Neural cell (in vitro differentiated cells): ENCODE results near the gene CCDC43. TPM values are rescaled to one million over a fixed set of nuclear protein-coding genes. Genes with fewer than 3 reads are reported as not detected.
A peak's percentile ranks its signal among the peaks of the same experiment; 100 is the strongest.
"Not testable (repeated sequence)": the region's sequence is repeated elsewhere in the genome, so short reads cannot be mapped to it uniquely, and the experiment has no call there.

ENCODE experiments used
- H2AFZ ChIP-seq: fragments of 200-600, 300-800 bp; sonication (generic), shearing (Covaris generic); 2 replicates; pipeline ENCODE4 v1.6.0; 2014; ENCODE audit warnings: low read depth, mild to moderate bottlenecking, antibody characterized with exemption, low read length, moderate library complexity
- H3F3A ChIP-seq: fragments of 200-600 bp; shearing (Covaris generic); 2 replicates; pipeline ENCODE4 v1.6.1; 2016; ENCODE audit warnings: mild to moderate bottlenecking, moderate library complexity, mixed read lengths, antibody characterized with exemption, low read length; ENCODE audit not compliant: insufficient read depth, poor library complexity, severe bottlenecking
- H3K27ac ChIP-seq: fragments of 200-600, 300-800 bp; sonication (generic), shearing (Covaris generic); 2 replicates; pipeline ENCODE4 v1.5.1; 2014; ENCODE audit warnings: mild to moderate bottlenecking, low read length, moderate library complexity
- H3K27me3 ChIP-seq: fragments of 300-800, 200-600 bp; sonication (generic), shearing (Covaris generic); 2 replicates; pipeline ENCODE4 v1.6.0; 2014; ENCODE audit warnings: mild to moderate bottlenecking, low read depth, low read length, moderate library complexity; ENCODE audit not compliant: insufficient read depth
- H3K36me3 ChIP-seq: fragments of 300-800, 200-600 bp; sonication (generic), shearing (Covaris generic); 2 replicates; pipeline ENCODE4 v1.5.1; 2014; ENCODE audit warnings: mild to moderate bottlenecking, antibody characterized with exemption, low read length, moderate library complexity; ENCODE audit not compliant: insufficient read depth
- H3K4me2 ChIP-seq: fragments of 300-800, 200-600 bp; sonication (generic), shearing (Covaris generic); 2 replicates; pipeline ENCODE4 v1.6.0; 2014; ENCODE audit warnings: mild to moderate bottlenecking, low read length
- H3K4me3 ChIP-seq: fragments of 300-800, 200-600 bp; sonication (generic), shearing (Covaris generic); 2 replicates; pipeline ENCODE4 v1.5.1; 2014; ENCODE audit warnings: mild to moderate bottlenecking, low read length, moderate library complexity
- H3K79me2 ChIP-seq: fragments of 200-600 bp; shearing (Covaris generic); replicated peaks from 2 replicates; pipeline ENCODE4 v1.6.0; 2014; ENCODE audit warnings: mild to moderate bottlenecking, low read length, moderate library complexity; ENCODE audit not compliant: insufficient read depth
- H3K9ac ChIP-seq: fragments of 300-800, 200-600 bp; sonication (generic), shearing (Covaris generic); 2 replicates; pipeline ENCODE4 v1.6.1; 2016; ENCODE audit warnings: mild to moderate bottlenecking, low read length, mixed read lengths
- H3K9me2 ChIP-seq: fragments of 200-600 bp; shearing (Covaris generic); 2 replicates; pipeline ENCODE4 v1.6.1; 2016; ENCODE audit warnings: mild to moderate bottlenecking, low read length, mixed read lengths; ENCODE audit not compliant: insufficient read depth
- H3K9me3 ChIP-seq: fragments of 200-600, 300-800 bp; sonication (generic), shearing (Covaris generic); 2 replicates; pipeline ENCODE4 v1.6.1; 2016; ENCODE audit warnings: mild to moderate bottlenecking, mixed run types, low read length, moderate library complexity, mixed read lengths
- H4K20me1 ChIP-seq: fragments of 200-600 bp; shearing (Covaris generic); 2 replicates; pipeline ENCODE4 v1.6.1; 2016; ENCODE audit warnings: mild to moderate bottlenecking, mixed run types; ENCODE audit not compliant: insufficient read depth
- EP300 ChIP-seq: fragments of 450-650 bp; conservative IDR thresholded peaks from 2 replicates; pipeline ENCODE4 v1.6.1; 2014; ENCODE audit warnings: antibody characterized with exemption, mild to moderate bottlenecking, moderate library complexity; ENCODE audit not compliant: poor library complexity, severe bottlenecking
- EZH2 ChIP-seq: fragments of 200-600, 300-800 bp; shearing (Covaris generic), sonication (generic); IDR thresholded peaks from 2 replicates; pipeline ENCODE4 v1.6.1; 2014; ENCODE audit warnings: antibody characterized with exemption, low read length, borderline replicate concordance, mild to moderate bottlenecking; ENCODE audit not compliant: insufficient read depth, poor library complexity, severe bottlenecking
- MXI1 ChIP-seq: fragments of 450-650 bp; conservative IDR thresholded peaks from 2 replicates; pipeline ENCODE4 v1.6.1; 2014; ENCODE audit warnings: antibody characterized with exemption, mild to moderate bottlenecking; ENCODE audit not compliant: poor library complexity, severe bottlenecking
- POLR2AphosphoS5 ChIP-seq: IDR thresholded peaks from 2 replicates; pipeline ENCODE4 v1.6.1; 2012
- RAD21 ChIP-seq: fragments of 450-650 bp; conservative IDR thresholded peaks from 2 replicates; pipeline ENCODE4 v1.6.1; 2014; ENCODE audit warnings: antibody characterized with exemption, mild to moderate bottlenecking, moderate library complexity
- SMC3 ChIP-seq: fragments of 450-650 bp; conservative IDR thresholded peaks from 2 replicates; pipeline ENCODE4 v1.6.1; 2014; ENCODE audit warnings: antibody characterized with exemption, mild to moderate bottlenecking, moderate library complexity; ENCODE audit not compliant: poor library complexity
- TAF1 ChIP-seq: IDR thresholded peaks from 2 replicates; pipeline ENCODE4 v1.6.1; 2012; ENCODE audit warnings: low read depth
- polyA plus RNA-seq: library from polyadenylated mRNA; depleted of rRNA; stranded (reverse); fragments of >200 nt; gene quantifications from 2 replicates; pipeline ENCODE4 v1.2.3, GENCODE V29; 2014
- TF ChIP-seq, protein P1 (sequence below): fragments of 450-650 bp; IDR thresholded peaks from 2 replicates; pipeline ENCODE4 v1.5.1; 2014; ENCODE audit warnings: antibody characterized with exemption, mild to moderate bottlenecking, moderate library complexity; ENCODE audit not compliant: poor library complexity, severe bottlenecking
- TF ChIP-seq, protein P2 (sequence below): IDR thresholded peaks from 2 replicates; pipeline ENCODE4 v1.6.1; 2012; ENCODE audit warnings: borderline replicate concordance

CCDC43 gene
- polyA plus RNA-seq, 1 donor from 2014 or later = 53.3 TPM

DNA sequence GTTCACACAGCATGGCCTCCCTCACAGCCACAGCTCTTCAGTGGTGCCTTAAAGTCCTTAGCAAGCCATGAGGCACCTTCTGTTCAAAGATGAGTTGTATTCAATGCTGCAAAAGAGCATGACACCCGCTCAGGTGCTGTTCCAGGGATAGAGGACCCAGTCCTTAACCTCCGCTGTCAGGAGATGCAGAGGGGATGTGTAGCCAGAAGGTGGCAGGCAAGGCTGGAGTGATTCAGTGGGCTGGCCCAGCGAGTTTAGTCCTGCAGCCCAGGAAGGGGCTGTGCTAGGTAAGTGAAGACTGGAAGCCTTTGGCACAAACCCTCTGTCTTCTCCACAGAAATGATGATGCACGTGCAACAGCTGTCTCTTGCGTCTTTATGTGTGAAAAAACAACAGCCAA, 44.2 kb upstream of the CCDC43 start:
- Histone ChIP-seq H3K4me3 (no peak overlapping the region), H3K4me2 (no peak overlapping the region), H3K9ac (no peak overlapping the region), H4K20me1 (no peaks in the 10 kb centered on the region), H2AFZ (no peak overlapping the region), H3K36me3 (no peaks in the 10 kb centered on the region), H3F3A (no peaks in the 10 kb centered on the region), H3K79me2 (no peaks in the 10 kb centered on the region), H3K9me2 (no peaks in the 10 kb centered on the region), H3K27me3 (no peaks in the 10 kb centered on the region), H3K9me3 (no peaks in the 10 kb centered on the region), H3K27ac (no peak overlapping the region)
- TF ChIP-seq EP300 (no peak), TAF1 (no peak), EZH2 (no peak), RAD21 (peak; percentile 23), POLR2AphosphoS5 (no peak), MXI1 (no peak)
- TF ChIP-seq, protein P1, sequence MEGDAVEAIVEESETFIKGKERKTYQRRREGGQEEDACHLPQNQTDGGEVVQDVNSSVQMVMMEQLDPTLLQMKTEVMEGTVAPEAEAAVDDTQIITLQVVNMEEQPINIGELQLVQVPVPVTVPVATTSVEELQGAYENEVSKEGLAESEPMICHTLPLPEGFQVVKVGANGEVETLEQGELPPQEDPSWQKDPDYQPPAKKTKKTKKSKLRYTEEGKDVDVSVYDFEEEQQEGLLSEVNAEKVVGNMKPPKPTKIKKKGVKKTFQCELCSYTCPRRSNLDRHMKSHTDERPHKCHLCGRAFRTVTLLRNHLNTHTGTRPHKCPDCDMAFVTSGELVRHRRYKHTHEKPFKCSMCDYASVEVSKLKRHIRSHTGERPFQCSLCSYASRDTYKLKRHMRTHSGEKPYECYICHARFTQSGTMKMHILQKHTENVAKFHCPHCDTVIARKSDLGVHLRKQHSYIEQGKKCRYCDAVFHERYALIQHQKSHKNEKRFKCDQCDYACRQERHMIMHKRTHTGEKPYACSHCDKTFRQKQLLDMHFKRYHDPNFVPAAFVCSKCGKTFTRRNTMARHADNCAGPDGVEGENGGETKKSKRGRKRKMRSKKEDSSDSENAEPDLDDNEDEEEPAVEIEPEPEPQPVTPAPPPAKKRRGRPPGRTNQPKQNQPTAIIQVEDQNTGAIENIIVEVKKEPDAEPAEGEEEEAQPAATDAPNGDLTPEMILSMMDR = peak; percentile 33

DNA sequence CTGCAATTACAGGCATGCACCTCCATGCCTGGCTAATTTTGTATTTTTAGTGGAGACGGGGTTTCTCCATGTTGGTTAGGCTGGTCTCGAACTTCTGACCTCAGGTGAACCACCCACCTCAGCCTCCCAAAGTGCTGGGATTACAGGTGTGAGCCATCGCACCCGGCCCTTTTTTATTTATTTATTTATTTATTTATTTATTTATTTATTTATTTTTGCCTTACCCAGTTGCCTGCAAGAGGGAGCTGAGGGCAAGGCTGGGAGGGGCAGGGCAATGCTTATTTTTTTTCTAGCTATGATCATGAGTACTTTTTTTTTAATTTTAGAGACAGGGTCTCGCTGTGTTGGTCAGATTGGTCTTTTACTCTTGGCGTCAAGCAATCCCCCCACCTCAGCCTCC, 36.5 kb upstream of the CCDC43 start:
- H4K20me1 ChIP-seq, H3K4me2 ChIP-seq, H3K4me3 ChIP-seq, H3K9me2 ChIP-seq, H2AFZ ChIP-seq, H3K27me3 ChIP-seq, H3K9me3 ChIP-seq, H3K36me3 ChIP-seq, H3K27ac ChIP-seq, H3F3A ChIP-seq, H3K9ac ChIP-seq, H3K79me2 ChIP-seq: not testable (repeated sequence)

DNA sequence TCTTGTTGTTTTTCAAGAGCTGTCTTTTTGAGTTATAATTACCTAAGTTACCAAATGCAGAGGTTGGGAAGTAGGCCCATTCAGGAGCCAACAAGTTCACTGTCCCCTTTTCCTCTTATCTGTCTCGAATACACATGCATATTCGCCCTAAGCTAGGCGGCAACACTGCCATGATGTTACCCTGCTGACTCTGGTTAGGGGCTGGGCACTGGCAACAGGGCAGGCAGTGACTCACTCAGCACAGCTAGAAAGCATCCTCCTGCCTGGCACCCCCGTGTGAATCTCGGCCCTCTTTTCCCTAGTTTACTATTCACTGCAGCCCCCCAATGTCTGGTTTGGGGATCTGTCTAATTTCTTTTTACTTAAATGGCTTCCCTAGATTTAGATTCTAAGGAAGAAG, 32.7 kb upstream of the CCDC43 start:
- no peaks in the 10 kb centered on the region for H3K9me3 ChIP-seq
- H3K9ac ChIP-seq = no peak overlapping the region
- H3K79me2 ChIP-seq = no peaks in the 10 kb centered on the region
- no peak overlapping the region for H3K27ac ChIP-seq
- H3F3A ChIP-seq = no peaks in the 10 kb centered on the region
- no peaks in the 10 kb centered on the region for H3K9me2 ChIP-seq
- H2AFZ ChIP-seq = no peak overlapping the region
- no peak overlapping the region for H3K4me2 ChIP-seq
- H3K36me3 ChIP-seq = no peaks in the 10 kb centered on the region
- H3K4me3 ChIP-seq = no peak overlapping the region
- no peaks in the 10 kb centered on the region for H3K27me3 ChIP-seq
- H4K20me1 ChIP-seq = no peaks in the 10 kb centered on the region
- TF ChIP-seq POLR2AphosphoS5 = no peak
- TF ChIP-seq TAF1 = no peak
- TF ChIP-seq, protein P1 = no peak
- TF ChIP-seq SMC3 = no peak
- TF ChIP-seq RAD21 = no peak
- TF ChIP-seq EP300 = no peak
- no peak for TF ChIP-seq MXI1
- TF ChIP-seq EZH2 = no peak
- TF ChIP-seq, protein P2, sequence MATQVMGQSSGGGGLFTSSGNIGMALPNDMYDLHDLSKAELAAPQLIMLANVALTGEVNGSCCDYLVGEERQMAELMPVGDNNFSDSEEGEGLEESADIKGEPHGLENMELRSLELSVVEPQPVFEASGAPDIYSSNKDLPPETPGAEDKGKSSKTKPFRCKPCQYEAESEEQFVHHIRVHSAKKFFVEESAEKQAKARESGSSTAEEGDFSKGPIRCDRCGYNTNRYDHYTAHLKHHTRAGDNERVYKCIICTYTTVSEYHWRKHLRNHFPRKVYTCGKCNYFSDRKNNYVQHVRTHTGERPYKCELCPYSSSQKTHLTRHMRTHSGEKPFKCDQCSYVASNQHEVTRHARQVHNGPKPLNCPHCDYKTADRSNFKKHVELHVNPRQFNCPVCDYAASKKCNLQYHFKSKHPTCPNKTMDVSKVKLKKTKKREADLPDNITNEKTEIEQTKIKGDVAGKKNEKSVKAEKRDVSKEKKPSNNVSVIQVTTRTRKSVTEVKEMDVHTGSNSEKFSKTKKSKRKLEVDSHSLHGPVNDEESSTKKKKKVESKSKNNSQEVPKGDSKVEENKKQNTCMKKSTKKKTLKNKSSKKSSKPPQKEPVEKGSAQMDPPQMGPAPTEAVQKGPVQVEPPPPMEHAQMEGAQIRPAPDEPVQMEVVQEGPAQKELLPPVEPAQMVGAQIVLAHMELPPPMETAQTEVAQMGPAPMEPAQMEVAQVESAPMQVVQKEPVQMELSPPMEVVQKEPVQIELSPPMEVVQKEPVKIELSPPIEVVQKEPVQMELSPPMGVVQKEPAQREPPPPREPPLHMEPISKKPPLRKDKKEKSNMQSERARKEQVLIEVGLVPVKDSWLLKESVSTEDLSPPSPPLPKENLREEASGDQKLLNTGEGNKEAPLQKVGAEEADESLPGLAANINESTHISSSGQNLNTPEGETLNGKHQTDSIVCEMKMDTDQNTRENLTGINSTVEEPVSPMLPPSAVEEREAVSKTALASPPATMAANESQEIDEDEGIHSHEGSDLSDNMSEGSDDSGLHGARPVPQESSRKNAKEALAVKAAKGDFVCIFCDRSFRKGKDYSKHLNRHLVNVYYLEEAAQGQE = no peak
